Stimulated activated CD4-positive, alpha-beta T cell treated with anti-CD3 and anti-CD28 coated beads, Interleukin-12 subunit alpha, Interleukin-12 subunit beta, amount 100 ng/mL, for 24 hours (primary cell): ENCODE data around the gene SLC37A1.

ENCODE experiments used
- DNase-seq, 2 experiments: peaks; one replicate each; pipeline ENCODE4 v3.0.0-alpha.2; 2020; ENCODE audit warnings: low read depth in 2 of 2

The SLC37A1 gene

DNA sequence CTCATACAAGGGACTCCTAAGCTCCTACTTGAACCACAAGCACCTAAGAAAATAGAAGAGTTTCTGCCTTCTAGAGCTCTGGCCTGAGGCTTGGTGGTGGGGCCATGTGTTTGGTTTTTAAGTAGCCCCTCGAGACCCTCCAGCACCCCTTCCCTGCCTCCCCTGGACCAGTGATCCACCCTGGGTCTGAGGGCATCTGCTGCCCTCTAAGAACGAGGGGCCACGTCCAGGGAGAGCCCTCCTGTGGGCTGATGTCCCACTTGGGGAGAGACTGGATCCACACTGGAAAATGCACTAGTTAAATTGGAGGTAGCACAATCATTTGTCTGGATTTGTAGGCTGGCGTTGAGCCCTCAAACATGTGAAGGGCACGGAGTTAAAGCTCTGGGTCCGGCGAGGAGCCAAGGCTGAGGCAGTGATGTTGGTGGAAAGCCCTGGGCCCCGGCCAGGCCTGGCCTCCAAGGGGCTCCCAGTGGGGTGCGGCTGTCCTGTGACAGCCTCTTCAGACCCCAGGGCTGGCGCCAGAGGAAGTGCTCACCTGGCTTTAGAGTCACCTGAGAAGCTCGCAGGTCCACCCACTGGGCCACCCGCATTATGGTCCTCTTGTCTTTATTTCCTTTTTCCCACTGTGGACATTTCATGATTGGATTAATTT is 65.2 kb downstream of the SLC37A1 start:
- no peak for DNase-seq

DNA sequence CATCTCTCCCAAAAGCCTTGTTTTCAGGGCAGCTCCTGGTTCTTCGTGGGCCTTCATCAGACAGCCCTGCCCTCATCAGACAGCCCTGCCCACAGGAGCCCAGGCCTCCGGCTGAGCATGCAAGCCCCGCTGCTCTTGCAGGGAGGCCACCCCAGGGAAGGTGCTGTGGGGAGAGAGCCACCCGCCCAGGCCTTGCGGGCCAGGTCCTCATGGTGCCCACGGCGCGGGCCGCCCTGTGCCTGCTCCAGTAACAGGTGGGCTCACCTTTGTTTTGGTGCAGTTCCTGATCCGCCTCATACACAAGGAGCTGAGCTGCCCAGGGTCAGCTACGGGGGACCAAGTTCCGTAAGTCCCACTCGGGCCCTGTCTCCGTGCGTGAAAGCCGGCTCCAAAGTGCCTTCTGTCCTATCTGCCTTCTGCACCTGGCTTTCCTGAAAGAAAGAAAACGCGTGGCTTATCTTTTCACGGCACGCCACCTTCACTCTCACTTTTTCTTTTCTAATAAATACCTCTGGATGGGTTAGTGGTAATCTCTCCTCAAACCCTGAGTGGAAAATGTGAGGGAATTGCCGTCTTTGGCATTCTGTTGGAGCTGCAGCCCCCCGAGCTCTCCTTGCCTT is 65.9 kb downstream of the SLC37A1 start:
- no peak for DNase-seq

- DNase-seq = no peak
These were observed 66.6 kb downstream of the SLC37A1 start for GRCh38 chr21:42580076-42580792.

GRCh38 chr21:42580793-42581321 is 67.2 kb downstream of the SLC37A1 start:
- no peak for DNase-seq

- DNase-seq = no peak
These were observed 67.8 kb downstream of the SLC37A1 start for GRCh38 chr21:42581336-42581992.

GRCh38 chr21:42581993-42582786 is 68.5 kb downstream of the SLC37A1 start:
- DNase-seq = no peak

- DNase-seq = no peak
These were observed 69.3 kb downstream of the SLC37A1 start for GRCh38 chr21:42582787-42583476.

GRCh38 chr21:42583477-42584295 is 70.0 kb downstream of the SLC37A1 start:
- DNase-seq = no peak

- DNase-seq = no peak
These were observed 70.6 kb downstream of the SLC37A1 start for GRCh38 chr21:42584296-42584641.

- DNase-seq = no peak
These were observed 72.2 kb downstream of the SLC37A1 start for GRCh38 chr21:42585881-42586280.

- DNase-seq = no peak
These were observed 72.8 kb downstream of the SLC37A1 start for GRCh38 chr21:42586406-42586805.

DNA sequence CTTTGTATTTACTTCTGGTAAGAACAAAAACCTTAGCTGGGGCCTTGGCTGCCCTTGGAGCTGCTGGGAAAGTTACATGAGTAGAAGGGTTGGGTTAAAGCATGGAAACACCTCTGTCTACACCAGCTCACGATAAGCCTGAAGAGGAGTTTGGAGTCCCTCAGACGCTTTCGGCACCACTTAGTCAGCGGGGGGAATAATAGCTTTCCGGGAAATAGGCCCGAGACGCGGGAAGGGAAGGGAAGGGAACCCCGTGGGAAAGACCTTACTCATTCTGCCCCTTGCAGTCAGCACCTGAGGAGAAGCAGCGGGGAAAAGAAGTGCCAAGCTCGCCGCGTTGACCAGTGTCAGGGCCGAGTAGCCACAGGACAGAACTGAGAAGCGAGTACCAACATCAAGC is 73.4 kb downstream of the SLC37A1 start:
- no peak for DNase-seq

GRCh38 chr21:42590431-42591131 is 76.9 kb downstream of the SLC37A1 start:
- DNase-seq = no peak

DNA sequence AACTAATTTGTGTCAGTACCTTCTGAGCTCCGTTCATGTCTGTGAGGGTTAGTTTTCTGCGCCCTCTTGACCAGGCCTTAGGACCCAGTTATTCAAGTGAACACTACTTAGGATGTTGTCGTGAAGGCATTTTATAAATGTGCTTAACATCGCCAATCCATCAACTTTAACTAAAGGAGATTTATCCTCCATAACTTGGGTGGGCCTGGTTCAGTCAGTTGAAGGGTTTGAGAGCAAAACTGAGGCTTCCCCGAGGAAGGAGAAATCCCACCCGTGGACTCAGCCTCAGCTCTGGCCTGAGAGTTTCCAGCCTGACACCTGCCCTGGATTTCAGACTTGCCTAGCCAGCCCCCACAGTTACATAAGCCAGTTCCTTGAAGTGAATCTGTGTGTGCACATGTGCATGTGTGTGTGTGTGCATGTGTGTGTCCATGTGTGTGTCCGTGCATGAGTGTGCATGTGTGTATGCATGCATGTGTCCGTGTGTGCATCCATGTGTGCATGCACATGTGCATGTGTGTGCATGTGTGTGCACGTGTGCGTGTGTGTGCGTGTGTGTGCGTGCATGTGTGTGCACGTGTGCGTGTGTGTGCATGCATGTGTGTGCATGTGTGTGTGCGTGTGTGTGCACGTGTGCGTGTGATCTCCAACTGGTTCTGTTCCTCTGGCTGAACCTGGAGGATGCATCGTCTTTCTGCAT is 77.7 kb downstream of the SLC37A1 start:
- DNase-seq = no peak

- DNase-seq = no peak
These were observed 78.6 kb downstream of the SLC37A1 start for GRCh38 chr21:42592156-42592820.

DNA sequence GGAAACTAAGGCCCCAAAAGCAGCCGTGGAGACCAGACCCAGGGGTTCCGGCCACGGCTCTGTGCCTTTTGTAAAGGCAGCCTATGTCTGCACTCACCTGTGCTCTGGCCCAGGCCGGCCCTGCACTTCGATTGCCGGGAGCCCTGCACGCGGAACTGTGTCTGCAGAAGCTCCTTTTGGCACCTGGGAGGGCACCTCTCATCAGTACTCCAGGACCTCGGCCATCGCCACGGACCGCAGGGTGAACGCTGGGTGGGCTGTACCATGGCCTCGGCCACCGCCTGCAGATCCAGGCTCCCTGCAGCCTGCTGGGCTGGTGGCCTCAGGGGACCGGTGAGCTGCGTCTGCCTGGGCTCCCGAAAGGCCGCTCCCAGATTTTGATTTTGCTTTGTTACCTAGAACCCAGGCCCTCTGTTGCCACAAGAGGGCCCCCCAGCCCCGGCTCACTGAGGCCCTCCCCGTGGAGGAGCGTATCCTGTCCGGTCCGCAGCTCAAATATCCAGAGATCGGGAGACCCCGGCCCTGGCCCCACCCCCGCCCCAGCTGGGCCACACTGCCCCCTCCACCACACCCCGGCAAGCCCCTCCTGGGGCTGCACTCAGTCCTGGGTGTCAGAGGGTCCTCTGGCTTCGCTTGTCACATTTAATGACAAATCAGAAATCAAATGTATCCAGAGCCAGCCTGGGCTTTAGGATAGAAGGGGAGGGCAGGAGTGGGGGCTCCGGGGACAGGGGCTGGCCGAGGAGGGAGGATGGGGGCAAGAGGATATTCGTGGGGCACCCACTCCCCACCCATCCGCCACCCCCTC is 79.6 kb downstream of the SLC37A1 start:
- peak; percentile 37 to 66 for DNase-seq

DNA sequence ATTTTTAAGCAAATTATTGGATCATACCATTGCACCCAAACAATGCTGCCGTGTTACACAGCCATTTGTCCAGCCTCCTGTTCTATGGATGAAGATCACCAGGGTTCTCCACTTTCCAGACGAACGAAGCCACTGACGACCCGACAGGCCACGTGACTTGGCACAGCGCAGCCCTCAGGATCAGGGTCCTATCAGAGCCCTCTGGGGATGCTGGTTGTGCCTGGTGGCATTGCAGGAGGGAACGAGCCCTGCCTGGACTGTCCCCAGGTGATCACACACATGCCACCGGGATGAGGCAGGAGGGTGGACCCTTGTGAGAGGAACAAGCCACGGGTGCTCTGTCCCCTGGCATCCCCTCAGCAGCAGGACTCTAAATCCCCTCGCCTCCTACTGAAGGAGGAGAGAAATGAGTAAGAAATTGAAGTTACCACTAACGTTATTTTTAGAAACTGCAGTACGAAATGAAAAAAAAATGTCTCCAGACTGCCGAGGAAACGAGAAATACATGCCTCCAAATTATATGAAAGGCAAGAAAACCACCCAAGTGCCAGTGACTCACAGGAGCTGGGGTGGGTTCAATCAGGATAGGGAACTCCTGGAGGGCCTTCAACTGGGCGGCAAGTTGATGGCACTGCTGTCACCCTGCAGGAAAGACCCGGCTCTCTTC is 81.1 kb downstream of the SLC37A1 start:
- no peak for DNase-seq
